Osteoblast (primary cell): ENCODE data around the gene ZGRF1. TPM values are rescaled to one million over a fixed set of nuclear protein-coding genes. Genes with fewer than 3 reads are reported as not detected.

Experiments
- DNase-seq: peaks from one replicate; pipeline ENCODE4 v3.0.0; 2011; ENCODE audit warnings: low spot score, mixed read lengths; ENCODE audit not compliant: insufficient read length; ENCODE audit errors: missing footprints
- H2AFZ ChIP-seq: 2 replicates; pipeline ENCODE4 v1.6.0; 2011; ENCODE audit warnings: mild to moderate bottlenecking, low read length
- H3K27ac ChIP-seq: 2 replicates; pipeline ENCODE4 v1.5.1; 2011; ENCODE audit warnings: mild to moderate bottlenecking, low read depth, low read length, moderate library complexity
- H3K27me3 ChIP-seq: 2 replicates; pipeline ENCODE4 v1.6.0; 2012; ENCODE audit warnings: mild to moderate bottlenecking, control low read depth, inconsistent platforms, low read length, moderate library complexity; ENCODE audit not compliant: insufficient read depth
- H3K36me3 ChIP-seq: 2 replicates; pipeline ENCODE4 v1.5.1; 2011; ENCODE audit warnings: mild to moderate bottlenecking, low read length, control low read depth, moderate library complexity; ENCODE audit not compliant: insufficient read depth
- H3K4me1 ChIP-seq: 2 replicates; pipeline ENCODE4 v1.5.1; 2011; ENCODE audit warnings: mild to moderate bottlenecking, low read length, control low read depth, moderate library complexity; ENCODE audit not compliant: insufficient read depth
- H3K4me2 ChIP-seq: 2 replicates; pipeline ENCODE4 v1.6.0; 2011; ENCODE audit warnings: mild to moderate bottlenecking, low read length; ENCODE audit not compliant: insufficient read depth
- H3K4me3 ChIP-seq: fragments of 200-600 bp; sonication (generic); 3 replicates; pipeline ENCODE4 v1.5.1; 2012; ENCODE audit warnings: mild to moderate bottlenecking, low read length, inconsistent platforms; ENCODE audit not compliant: insufficient read depth
- H3K79me2 ChIP-seq: 2 replicates; pipeline ENCODE4 v1.6.0; 2012; ENCODE audit warnings: mild to moderate bottlenecking, low read length, control low read depth, inconsistent platforms; ENCODE audit not compliant: insufficient read depth
- H3K9me3 ChIP-seq: 2 replicates; pipeline ENCODE4 v1.5.1; 2011; ENCODE audit warnings: low read depth, low read length, control low read depth
- H4K20me1 ChIP-seq: 2 replicates; pipeline ENCODE4 v1.6.0; 2012; ENCODE audit warnings: mild to moderate bottlenecking, low read length, control low read depth; ENCODE audit not compliant: insufficient read depth
- total RNA-seq: library from RNA; depleted of rRNA; stranded (reverse); fragments of >200 nt; gene quantifications from 2 replicates; pipeline ENCODE4 v1.2.3, GENCODE V29; 2012
- TF ChIP-seq, protein P1 (sequence below): IDR thresholded peaks from 2 replicates; pipeline ENCODE4 v1.5.1; 2011; ENCODE audit warnings: mild to moderate bottlenecking, low read depth, low read length, moderate library complexity; ENCODE audit errors: extremely low read depth

The ZGRF1 gene
- total RNA-seq, 1 donor = 5.8 TPM

DNA sequence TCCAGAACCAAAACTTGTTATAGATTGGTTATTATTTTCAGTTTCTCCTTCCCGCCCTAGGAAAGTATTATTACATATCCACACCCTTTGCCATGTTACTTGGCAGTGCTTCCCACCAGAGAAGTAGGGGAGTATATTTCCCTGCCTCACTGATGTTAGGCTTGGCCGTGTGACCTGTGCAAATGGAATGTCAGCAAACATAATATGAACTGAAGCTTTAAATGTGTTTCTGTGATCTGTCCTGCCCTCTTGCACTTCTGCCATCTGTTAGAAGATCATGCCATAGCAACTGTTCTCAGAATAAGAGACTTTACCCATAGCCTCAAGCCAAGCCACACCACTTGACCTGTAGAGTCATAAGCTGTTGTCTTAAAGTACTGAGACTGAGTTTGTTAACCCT, 84.0 kb downstream of the ZGRF1 start:
- H3K4me3 ChIP-seq = no peak overlapping the region
- peak; percentile 29 for DNase-seq
- H4K20me1 ChIP-seq = no peaks in the 10 kb centered on the region
- peak overlapping the region; percentile 22 for H3K27ac ChIP-seq
- TF ChIP-seq, protein P1, sequence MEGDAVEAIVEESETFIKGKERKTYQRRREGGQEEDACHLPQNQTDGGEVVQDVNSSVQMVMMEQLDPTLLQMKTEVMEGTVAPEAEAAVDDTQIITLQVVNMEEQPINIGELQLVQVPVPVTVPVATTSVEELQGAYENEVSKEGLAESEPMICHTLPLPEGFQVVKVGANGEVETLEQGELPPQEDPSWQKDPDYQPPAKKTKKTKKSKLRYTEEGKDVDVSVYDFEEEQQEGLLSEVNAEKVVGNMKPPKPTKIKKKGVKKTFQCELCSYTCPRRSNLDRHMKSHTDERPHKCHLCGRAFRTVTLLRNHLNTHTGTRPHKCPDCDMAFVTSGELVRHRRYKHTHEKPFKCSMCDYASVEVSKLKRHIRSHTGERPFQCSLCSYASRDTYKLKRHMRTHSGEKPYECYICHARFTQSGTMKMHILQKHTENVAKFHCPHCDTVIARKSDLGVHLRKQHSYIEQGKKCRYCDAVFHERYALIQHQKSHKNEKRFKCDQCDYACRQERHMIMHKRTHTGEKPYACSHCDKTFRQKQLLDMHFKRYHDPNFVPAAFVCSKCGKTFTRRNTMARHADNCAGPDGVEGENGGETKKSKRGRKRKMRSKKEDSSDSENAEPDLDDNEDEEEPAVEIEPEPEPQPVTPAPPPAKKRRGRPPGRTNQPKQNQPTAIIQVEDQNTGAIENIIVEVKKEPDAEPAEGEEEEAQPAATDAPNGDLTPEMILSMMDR = no peak
- no peaks in the 10 kb centered on the region for H3K36me3 ChIP-seq
- H3K27me3 ChIP-seq = no peaks in the 10 kb centered on the region
- no peaks in the 10 kb centered on the region for H3K79me2 ChIP-seq
- no peak overlapping the region for H2AFZ ChIP-seq
- peak overlapping the region; percentile 14 for H3K4me2 ChIP-seq
- no peaks in the 10 kb centered on the region for H3K9me3 ChIP-seq
- peaks cover 27% of the 10 kb centered on the region for H3K4me1 ChIP-seq

DNA sequence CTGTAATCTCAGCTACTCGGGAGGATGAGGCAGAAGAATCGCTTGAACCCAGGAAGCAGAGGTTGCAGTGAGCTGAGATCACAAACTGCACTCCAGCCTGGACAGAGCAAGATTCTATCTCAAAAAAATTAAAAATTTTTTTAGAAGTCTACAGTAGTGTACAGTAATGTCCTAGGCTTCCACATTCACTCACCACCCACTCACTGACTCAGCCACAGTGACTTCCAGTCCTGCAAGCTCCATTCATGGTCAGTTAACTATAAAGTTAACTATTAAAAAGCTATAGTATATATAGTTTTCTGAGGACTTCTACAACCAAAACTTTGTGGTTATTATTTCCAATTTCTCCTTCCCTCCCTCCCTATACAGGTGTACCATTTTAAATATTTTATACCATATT, 86.0 kb downstream of the ZGRF1 start:
- no peaks in the 10 kb centered on the region for H3K27me3 ChIP-seq
- H3K4me1 ChIP-seq = peaks cover 27% of the 10 kb centered on the region
- no peaks in the 10 kb centered on the region for H4K20me1 ChIP-seq
- no peaks in the 10 kb centered on the region for H3K79me2 ChIP-seq
- no peak for DNase-seq
- H3K9me3 ChIP-seq = no peaks in the 10 kb centered on the region
- no peak overlapping the region for H2AFZ ChIP-seq
- peak overlapping the region; percentile 16 for H3K4me2 ChIP-seq
- no peaks in the 10 kb centered on the region for H3K36me3 ChIP-seq
- H3K4me3 ChIP-seq = no peak overlapping the region
- peak overlapping the region; percentile 22 for H3K27ac ChIP-seq
- TF ChIP-seq, protein P1 = no peak

DNA sequence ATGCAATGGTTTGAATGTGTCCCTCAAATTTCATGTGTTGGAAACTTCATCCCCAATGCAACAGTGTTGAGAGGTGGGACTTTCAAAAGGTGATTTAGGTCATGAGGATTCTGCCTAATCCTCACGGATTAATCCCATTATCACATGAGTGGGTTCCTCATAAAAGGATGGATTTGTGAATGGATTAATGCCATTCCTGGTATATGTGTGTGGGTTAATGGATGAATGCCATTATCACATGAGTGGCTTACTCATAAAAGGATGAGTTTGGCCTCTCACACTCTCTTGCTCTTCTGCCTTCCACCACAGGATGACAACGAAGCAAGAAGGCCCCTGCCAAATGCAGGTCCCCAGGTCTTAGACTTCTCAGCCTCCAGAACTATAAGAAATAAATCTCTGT, 90.2 kb downstream of the ZGRF1 start:
- H3K27ac ChIP-seq = no peak overlapping the region
- H3K4me2 ChIP-seq = no peak overlapping the region
- TF ChIP-seq, protein P1 = no peak
- no peaks in the 10 kb centered on the region for H4K20me1 ChIP-seq
- H3K4me3 ChIP-seq = no peak overlapping the region
- H3K4me1 ChIP-seq = peaks cover 10% of the 10 kb centered on the region
- no peaks in the 10 kb centered on the region for H3K36me3 ChIP-seq
- no peak overlapping the region for H2AFZ ChIP-seq
- DNase-seq = no peak
- H3K27me3 ChIP-seq = no peaks in the 10 kb centered on the region
- no peaks in the 10 kb centered on the region for H3K9me3 ChIP-seq
- no peaks in the 10 kb centered on the region for H3K79me2 ChIP-seq

DNA sequence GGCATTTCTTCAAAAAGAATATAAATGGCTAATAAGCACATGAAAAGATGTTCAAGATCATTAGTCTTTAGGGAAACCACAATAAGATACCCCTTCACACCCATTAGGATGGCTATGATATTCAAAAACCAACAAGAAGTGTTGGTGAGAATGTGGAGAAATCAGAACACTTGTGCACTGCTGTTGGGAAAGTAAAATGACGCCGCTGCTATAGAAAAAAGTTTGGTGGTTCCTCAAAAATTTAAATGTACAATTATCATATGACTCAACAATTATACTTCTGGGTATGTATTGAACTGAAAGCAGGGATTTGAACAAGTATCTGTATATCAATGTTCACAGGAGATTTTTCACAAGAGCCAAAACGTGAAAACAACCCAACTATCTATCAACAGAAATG, 91.4 kb downstream of the ZGRF1 start:
- H3K9me3 ChIP-seq = no peaks in the 10 kb centered on the region
- H3K4me2 ChIP-seq = no peak overlapping the region
- TF ChIP-seq, protein P1 = no peak
- H3K4me3 ChIP-seq = no peak overlapping the region
- H3K36me3 ChIP-seq = no peaks in the 10 kb centered on the region
- no peak for DNase-seq
- no peaks in the 10 kb centered on the region for H3K79me2 ChIP-seq
- H2AFZ ChIP-seq = no peak overlapping the region
- peaks cover under 1% of the 10 kb centered on the region for H3K4me1 ChIP-seq
- no peak overlapping the region for H3K27ac ChIP-seq
- H3K27me3 ChIP-seq = no peaks in the 10 kb centered on the region
- H4K20me1 ChIP-seq = no peaks in the 10 kb centered on the region
